Measurements from ENCODE around the gene MRPS31.

- TF ChIP-seq POLR2A (IDR thresholded peaks at IDR 0.05) (no peak), CTCF (IDR thresholded peaks at IDR 0.05) (no peak)
Observed at GRCh38 chr13:40680659-40681323, 90.2 kb downstream of the MRPS31 start.
